Kidney capillary endothelial cell (primary cell): ENCODE data around the gene SGCG.
"Not testable (repeated sequence)": the region's sequence is repeated elsewhere in the genome, so short reads cannot be mapped to it uniquely, and the experiment has no call there.

Experiments used
- DNase-seq: peaks from one replicate; pipeline ENCODE4 v3.0.0-alpha.2; 2018; ENCODE audit warnings: low spot score

SGCG gene

DNA sequence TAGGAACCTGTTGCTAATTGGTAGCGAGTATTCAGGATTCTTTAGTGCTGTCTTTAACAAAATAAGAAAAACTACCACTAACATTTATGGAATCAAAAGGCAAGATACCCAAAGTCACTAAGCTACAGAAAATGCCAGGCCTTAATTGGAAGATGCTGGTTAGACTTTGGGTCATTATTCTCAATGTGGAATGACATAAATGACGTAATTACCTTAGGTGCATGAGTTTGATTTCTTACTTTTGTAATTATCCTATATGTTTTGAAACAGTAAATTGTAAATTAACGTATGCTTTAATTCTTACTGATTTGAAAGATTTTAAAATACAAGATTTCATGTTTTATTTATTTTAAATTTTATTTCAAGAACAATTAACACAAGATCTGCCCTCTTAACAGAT, 25.0 kb downstream of the SGCG start:
- DNase-seq = no peak

DNA sequence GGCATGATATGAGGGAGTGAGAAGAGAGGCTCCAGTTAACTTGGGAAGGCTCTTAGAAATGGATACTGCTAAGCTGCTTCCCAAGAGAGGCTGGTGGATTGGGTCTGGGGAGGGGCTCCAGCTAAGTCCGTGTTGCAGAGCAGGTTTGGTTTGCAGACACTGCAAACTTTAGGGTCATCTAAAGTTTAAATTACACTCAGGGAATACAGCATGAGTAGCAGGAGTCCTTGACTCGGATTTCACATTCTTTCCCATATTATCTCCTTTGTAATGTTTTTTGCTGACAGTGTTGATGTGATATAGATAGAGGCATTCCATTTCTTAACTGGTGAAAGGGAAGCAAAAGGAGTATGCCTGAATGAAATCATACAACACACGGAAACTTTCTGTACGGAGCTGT, 31.9 kb downstream of the SGCG start:
- no peak for DNase-seq

DNA sequence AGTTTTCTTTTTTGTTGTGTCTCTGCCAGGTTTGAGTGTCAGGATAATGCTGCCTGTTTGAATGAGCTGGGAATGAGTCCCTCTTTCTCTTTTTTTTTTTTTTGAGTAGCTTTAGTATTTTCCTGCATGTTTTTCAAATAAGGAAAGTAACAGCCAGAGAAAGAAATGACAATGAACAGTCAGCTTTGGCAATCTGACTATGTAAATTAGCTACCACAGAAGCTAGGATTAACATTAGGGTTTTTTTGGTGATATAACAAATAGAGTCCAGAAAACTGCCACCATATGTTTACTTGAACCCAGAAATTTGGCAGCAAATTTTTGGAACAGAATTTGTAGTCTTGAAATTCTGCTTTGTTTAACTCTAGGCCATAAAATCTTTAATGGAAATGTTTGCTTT, 50.5 kb downstream of the SGCG start:
- no peak for DNase-seq

DNA sequence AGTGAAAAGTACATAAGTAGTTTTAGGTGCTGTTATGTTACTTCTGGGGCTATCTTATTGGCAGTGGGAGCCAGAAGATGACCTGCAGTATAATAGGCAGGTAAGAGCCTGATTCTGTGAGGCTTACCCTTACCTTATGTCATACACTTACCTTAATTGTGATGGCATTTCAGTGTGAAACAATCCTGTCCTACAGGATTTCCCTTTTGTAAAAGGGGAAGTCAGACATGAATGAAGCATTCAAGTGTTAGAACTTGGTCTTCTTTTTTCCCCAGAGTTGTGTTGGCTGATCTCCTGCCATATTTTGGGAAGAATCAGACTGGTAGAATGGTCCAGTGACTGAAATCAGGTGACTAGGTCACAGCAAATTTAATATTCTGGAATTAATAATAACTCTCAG, 55.2 kb downstream of the SGCG start:
- no peak for DNase-seq

DNA sequence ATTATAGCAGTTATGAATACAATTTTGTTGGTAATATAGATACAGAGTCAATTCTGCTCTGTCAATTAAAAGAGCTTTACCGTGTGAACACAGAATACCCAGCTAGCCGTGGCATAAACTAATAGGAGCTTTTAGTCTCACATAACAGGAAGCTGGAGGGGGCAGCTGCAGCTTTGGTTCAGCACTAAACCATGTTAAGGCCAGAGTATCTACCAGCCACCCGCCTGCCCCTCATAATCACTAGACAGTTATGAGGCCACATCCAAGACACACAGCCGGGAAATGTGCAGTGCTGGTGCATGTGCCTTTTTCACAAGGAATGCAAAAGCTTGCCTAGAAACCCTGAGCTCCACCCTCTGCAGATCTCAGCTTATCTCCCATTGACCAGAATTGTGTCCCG, 62.3 kb downstream of the SGCG start:
- no peak for DNase-seq

DNA sequence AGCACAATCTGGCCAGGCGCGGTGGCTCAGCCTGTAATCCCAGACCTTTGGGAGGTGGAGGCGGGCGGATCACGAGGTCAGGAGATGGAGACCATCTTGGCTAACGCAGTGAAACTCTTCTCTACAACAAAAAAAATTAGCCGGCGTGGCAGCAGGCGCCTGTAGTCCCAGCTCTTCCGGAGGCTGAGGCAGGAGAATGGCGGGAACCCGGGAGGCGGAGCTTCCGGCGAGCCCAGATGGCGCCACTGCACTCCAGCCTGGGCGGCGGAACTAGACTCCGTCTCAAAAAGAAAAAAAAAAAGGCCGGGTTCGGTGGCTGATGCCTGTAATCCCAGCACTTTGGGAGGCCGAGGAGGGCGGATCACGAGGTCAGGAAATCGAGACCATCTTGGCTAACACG, 67.6 kb downstream of the SGCG start:
- DNase-seq = not testable (repeated sequence)

DNA sequence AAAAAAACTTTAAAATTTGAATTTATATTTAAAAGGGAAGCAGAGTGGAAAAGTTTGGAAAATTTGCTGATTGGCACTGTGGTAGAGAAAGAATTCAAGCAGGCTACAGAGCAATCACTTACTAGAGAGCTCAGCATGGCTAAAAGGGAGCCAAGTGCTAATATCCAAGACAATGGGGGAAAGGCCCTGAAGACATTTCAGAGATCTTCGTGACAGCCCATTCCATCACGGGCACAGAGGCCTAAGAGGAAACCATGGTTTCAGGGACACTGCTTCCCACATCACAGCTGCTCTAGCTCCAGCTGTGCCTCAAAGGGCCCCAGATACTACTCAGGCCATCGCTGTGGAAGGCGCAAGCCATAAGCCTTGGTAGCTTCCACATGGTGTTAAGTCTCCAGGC, 73.7 kb downstream of the SGCG start:
- no peak for DNase-seq

DNA sequence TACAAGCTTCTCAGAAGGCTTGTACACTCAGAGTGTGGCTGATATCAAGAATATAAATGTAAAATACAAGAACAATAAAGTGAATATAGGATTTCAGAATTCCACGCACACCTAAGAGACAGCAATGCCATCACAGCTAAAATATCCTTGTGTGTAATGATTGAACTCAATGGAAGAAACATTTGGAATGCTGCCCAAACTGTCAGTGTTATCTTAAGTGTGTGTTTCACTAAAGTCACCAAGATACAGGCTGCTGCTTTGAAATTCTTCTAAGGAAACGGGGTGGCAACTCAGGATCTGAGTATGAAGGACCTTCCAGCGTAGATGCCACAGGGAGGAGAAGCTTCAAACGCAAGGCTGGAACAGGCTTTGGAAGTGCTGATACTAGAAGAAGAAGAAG, 86.8 kb downstream of the SGCG start:
- no peak for DNase-seq

DNA sequence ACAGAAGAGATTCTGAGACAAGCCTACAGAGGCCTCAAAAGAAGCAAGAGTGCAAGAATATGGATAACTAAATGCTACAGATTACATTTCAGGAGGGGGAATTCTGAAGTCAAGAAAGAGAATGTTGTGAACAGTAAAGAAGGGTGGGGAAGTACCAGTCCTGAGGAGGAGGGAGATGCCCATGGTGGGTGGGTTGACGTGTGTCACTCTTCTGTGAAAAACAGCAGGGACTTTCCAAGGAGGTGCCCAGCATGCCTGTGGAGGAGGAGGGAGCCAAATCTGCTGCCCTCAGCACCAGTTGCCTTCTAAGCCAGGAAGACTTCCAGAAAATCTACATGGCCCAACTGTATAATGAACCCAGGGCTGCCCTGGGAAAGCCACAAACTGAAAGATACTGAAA, 87.7 kb downstream of the SGCG start:
- DNase-seq = no peak

DNA sequence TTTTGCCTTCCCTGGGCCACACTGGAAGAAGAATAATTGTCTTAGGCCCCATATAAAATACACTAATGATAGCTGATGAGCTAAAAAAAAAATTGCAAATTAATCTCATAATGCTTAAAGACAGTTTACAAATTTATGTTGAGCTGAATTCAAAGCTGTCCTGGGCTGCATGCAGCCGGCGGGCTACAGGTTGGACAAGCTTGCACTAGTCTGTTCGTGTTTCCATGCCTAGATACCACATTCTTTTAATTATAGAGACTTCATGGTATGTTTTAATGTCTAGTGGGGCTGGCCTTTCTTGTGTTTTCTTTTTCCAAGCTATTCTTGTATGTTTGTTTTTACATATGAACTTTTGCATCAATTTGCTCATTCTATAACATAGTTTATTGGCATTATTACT, 90.6 kb downstream of the SGCG start:
- no peak for DNase-seq

DNA sequence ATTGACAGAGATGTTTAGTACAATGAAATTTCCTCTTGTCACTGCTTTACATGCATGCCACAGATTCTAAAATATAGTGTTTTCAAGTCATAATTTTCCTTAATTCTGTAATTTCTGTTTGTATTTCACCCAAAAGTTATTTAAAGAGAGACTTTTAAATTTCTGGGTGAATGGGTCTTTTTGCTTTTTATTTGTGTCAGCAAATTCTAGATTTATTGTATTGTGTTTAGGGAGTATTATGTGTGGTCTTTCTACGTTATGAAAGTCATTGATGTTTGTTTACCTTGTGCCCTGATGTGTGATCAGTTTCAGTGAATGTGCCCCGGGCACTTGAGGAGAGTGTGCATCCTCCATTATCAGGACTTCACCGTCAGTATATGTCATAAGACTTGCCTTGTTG, 92.7 kb downstream of the SGCG start:
- DNase-seq = no peak

DNA sequence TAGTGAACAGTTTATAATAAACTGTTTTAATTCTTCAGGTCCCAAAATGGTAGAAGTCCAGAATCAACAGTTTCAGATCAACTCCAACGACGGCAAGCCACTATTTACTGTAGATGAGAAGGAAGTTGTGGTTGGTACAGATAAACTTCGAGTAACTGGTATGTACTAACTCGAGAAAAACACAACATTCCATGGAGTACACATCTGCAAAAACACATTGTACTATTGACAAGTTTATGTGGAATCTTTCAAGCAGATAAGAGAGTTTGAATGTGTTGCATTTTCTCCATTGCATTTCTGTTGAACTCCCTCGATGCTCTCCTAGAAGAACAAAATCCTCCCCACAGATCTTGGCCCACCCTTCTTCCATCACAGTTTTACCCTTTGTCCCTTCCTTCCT, 98.5 kb downstream of the SGCG start:
- DNase-seq = no peak

DNA sequence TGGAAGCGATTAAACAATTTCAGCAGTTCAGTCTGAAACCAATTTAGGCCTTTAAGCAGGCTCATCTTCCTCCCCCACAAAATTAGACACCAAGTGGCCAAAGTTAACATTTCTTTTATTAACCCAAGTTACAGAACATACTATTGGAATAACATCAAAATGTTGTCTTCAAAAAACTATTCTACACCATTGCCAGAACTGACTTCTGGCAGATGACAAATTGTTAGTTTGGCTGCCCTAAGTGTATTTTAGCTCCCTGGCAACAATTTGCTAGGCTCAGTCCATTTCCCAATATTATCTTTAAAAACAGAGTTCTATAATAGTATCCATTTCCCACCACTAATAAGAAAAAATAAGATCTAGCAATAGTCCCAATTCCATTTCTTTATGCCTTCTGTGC, 107.8 kb downstream of the SGCG start:
- DNase-seq = no peak

DNA sequence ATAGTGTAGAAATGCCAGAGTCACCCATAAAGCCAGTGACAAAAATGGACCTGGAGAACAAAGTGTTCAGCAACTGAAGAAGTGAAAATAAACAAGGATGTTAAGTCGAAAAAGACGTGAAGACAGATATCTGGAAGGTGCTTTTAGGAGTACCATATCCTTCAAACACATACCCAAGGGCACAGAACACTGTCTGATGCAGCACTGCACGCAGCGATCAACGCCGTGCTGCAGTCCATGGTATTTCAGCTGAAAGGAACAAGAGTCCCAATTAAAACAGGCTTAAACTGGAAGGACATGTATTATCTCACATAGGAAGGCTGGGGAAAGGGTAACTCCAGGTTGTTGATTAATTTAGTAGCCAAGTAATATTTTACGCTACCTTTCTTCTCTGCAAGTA, 108.2 kb downstream of the SGCG start:
- no peak for DNase-seq

DNA sequence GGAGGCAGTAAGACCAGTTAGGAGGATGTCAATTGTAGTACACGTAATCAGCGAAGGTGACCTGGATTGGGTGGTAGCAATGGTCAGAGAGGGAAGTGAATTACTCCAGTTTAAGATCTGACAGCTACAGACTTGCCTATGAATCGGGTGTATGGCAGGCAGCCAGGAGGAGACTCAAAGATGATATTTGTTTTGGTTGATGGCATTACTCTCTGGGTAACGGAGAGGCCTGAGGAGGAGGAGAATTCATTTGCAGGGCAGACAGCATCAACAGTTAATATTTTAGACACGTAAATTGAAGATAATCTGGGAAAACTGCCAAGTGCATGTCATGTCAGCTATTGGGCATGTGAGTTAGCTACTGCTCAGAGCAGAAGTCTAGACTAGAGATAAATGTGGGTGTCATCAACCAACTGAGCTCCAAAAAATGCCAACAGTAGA, 109.2 kb downstream of the SGCG start:
- no peak for DNase-seq

DNA sequence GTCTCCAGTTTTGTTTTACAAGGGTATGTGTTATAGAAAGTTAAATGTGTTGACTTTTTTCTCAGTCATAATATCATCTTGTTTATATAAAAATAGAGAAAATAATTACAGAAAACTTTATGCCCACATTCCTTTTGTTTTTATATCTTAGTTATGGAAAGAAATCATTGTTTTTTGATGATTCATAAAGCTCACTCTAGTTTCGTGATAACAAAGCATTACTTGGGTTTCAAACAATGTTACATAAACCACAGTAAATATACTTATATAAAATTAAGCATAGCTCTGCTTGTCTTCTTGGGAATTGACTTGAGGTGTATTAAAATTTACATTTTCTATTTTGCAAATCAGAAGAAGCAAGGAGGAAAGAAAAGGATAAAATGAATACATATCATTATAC, 111.8 kb downstream of the SGCG start:
- DNase-seq = no peak

DNA sequence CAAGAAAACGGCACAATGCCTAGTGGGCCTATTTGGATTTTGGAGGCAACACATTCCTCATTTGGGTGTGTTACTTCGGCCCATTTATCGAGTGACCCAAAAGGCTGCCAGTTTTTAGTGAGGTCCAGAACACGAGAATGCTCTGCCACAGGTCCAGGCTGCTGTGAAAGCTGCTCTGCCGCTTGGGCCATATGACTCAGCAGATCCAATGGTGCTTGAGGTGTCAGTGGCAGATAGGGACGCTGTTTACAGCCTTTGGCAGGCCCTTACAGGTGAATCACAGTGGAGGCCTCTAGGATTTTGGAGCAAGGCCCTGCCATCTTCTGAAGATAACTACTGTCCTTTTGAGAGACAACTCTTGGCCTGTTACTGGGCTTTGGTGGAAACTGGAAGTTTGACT, 134.1 kb downstream of the SGCG start:
- DNase-seq = not testable (repeated sequence)

DNA sequence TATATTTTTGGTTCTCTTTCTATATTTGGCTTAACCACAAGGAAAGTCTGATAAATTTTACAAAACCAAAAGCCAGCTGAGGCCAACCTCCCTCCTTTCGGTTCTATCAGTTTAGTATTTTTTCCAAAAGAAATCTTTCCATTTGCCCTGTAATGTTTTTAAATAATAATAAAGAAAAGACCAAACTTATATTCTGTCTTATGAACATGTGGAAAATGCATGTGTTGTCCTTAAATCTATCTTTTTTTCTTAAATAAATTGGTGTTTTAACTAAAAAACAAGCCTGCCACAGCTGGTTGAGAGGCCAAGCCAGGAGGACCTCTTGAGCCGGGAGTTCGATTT, 139.1 kb downstream of the SGCG start:
- no peak for DNase-seq

DNA sequence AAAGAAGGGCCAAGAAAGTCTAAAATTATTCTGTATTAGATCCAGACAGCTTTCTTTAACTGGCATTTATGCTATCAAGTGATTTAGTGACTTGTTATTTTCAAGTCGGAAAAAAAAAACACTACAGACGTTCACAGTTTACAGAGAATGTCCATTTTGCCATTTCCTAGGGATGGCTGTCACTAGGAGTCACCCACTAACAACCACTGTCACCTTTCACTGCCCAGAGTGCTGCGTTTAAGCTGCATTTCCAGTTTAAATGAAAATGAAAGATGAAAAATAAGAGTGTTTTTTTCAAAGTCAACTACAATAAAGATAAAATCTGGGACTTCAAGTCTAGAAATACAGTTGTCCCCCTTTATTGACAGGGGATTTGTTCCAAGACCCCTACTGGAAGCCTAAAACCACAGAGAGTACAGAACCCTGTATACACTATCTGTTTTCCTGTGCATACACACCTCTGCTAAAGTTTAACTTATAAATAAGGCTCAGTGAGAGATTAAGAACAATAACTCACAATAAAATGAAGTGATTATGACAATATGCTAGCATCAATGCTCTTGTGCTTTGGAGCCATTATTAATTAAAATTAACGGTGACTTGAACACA, 140.3 kb downstream of the SGCG start:
- DNase-seq = no peak

DNA sequence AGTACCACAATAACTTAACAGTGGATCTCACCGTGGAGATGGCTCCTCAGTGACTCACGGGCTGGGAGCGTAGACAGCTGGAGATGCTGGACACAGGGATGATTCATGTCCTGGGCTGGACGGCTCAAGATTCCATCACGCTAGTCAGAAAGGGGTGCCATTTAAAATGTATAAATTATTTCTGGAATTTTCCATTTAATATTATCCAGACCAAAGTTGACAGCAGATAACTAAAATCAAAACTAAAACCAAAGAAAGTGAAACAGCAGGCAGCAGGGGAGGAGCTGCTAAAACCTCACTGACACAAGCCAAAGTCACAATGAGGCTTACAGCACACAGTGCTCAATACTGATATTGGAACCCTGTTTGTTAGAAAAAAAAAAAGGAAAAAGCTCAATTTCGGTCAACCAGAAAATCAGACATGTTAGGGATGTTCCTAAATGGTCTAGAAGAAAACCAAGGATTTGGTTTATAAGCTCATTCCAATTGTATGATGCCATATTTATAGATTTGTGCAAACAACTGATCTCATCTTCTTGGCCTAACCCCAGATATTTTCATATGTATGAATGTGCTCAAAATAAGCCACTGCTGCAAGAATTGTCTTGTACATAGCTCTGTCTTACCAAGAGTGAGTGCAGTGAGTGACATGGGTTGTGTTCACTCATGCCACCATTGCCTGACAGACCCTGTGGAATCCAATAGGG, 140.9 kb downstream of the SGCG start:
- DNase-seq = peak; percentile 84

DNA sequence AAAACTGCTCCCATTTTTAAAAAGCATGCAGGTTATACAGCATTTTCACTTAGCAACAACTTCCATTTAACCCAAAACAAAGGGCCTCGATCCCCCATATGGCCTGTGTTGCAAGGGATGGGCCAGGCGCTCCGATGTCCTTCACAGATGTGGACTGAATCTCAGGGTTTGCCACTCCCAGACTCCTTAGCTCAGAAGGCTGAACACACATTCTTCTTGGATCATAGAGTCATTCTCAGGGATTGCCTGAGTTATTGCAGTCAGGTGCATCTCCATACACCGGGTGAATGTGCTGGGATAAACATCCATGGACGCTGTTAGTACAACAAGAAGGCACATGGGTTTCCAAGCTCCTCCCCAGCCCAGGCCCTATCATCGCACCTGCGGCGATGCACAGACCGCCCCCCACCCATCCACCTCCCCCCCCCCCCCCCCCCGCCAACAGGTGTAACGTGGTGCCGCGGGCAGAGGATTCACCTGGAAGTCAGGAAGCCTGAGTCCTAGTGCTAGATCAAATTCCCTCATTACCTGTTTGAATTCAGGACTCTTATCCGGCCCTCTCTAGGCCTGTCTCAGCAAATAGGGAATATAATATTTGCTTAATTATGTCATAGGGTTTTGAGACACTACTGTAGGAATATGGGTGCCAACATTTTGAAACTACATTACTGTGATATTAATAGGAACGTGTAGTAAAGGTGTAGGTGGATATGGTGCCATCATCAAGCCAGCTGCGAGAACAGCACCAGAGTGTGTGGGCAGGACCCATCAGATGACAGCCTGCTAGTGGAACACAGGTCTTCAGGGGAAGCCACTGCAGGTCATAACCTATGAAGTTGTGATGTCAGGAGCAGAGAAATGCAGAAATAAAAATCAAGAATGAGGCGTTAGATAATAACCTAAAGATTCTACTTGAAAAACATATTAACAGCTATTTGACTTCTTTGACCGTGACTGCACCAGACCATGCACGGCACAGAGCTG, 141.9 kb downstream of the SGCG start:
- DNase-seq = no peak

DNA sequence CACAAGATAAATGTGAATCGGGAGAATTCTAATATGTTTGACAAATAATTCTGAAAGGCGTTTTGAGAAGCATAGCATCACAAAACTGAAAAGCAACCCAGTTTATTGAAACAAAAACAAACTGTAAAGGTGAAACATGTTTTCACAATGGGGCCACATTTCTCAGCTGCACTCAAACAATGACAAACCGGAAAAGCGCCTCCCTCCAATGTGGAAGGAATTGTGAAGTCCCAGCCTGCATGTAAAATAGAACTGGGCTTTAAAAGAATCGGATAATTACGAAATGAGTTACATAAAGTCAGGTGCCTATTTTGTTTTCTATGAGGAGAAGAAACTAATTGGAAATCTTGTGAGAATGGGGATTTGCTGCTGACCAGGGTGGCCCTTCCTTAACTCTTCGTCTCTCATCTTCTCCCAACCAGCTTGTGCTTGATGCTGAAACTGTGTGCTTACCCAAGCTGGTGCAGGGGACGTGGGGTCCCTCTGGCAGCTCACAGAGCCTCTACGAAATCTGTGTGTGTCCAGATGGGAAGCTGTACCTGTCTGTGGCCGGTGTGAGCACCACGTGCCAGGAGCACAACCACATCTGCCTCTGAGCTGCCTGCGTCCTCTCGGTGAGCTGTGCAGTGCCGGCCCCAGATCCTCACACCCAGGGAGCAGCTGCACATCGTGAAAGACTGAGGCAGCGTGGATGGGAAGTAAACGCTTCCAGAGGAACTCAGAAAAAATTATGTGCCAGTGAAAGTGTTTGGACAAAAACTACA, 143.3 kb downstream of the SGCG start:
- no peak for DNase-seq
